ENCODE results near the gene SUGP2. TPM values are rescaled to one million over a fixed set of nuclear protein-coding genes. Genes with fewer than 3 reads are reported as not detected.

The SUGP2 gene
- total RNA-seq, 1 donor from 2014 or later, result 75.6 TPM

DNA sequence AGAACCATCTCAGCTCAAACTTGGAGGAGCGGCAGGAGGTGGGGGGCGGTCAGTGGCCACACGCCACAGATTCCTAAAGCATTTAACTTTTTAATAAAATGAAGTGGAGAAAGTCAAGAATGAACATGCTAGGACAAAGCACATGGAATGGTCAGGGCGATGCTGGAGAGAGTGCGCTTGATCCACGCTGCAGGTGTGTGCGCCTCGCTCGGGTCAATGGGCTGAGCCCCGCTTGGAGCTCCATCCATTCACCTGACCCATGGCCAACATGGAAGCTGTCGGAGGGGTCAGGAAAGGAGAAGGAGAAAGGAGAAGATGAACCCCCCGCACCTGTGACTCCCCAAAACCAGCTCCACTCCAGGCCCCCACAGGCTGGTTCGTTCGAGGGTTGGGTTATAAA is 41.8 kb downstream of the SUGP2 start:
- Histone ChIP-seq H3K4me1 (no peaks in the 10 kb centered on the region), H3K4me3 (no peak overlapping the region), H3K9me3 (no peaks in the 10 kb centered on the region), H3K27me3 (no peaks in the 10 kb centered on the region), H3K36me3 (peaks cover 40% of the 10 kb centered on the region), H3K27ac (no peak overlapping the region)
- intact Hi-C loops (cut with DNase I), result no loop called here
- TF ChIP-seq, protein P1, sequence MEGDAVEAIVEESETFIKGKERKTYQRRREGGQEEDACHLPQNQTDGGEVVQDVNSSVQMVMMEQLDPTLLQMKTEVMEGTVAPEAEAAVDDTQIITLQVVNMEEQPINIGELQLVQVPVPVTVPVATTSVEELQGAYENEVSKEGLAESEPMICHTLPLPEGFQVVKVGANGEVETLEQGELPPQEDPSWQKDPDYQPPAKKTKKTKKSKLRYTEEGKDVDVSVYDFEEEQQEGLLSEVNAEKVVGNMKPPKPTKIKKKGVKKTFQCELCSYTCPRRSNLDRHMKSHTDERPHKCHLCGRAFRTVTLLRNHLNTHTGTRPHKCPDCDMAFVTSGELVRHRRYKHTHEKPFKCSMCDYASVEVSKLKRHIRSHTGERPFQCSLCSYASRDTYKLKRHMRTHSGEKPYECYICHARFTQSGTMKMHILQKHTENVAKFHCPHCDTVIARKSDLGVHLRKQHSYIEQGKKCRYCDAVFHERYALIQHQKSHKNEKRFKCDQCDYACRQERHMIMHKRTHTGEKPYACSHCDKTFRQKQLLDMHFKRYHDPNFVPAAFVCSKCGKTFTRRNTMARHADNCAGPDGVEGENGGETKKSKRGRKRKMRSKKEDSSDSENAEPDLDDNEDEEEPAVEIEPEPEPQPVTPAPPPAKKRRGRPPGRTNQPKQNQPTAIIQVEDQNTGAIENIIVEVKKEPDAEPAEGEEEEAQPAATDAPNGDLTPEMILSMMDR (IDR thresholded peaks at IDR 0.05), result no peak
- DNase-seq (no peak), ATAC-seq (no peak)

DNA sequence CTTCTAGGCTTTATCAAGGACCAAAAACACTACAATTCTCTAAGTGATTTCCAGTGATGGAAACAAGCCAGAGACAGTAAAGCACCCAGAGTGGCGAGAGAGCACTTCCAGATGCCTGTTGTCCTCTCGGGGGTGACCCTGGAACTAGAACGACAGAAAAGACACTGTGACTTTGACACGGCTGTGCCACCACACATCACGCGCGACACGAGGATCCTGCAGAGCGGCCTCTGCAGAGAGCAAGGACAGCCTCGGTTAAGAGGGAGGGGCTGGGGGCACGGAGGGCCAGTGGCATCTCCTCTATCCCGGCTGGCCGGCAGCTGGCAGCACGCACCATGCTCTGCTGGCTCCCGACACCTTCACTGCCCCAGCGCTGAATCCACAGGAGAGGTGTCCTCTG is 42.3 kb downstream of the SUGP2 start:
- Histone ChIP-seq H3K9me3 (no peaks in the 10 kb centered on the region), H3K27me3 (no peaks in the 10 kb centered on the region), H3K27ac (no peak overlapping the region), H3K36me3 (peaks cover 36% of the 10 kb centered on the region), H3K4me1 (no peaks in the 10 kb centered on the region), H3K4me3 (no peak overlapping the region)
- DNase-seq (no peak), ATAC-seq (no peak)
- TF ChIP-seq, protein P1 (IDR thresholded peaks at IDR 0.05), result no peak
- intact Hi-C loops (cut with DNase I), result no loop called here

DNA sequence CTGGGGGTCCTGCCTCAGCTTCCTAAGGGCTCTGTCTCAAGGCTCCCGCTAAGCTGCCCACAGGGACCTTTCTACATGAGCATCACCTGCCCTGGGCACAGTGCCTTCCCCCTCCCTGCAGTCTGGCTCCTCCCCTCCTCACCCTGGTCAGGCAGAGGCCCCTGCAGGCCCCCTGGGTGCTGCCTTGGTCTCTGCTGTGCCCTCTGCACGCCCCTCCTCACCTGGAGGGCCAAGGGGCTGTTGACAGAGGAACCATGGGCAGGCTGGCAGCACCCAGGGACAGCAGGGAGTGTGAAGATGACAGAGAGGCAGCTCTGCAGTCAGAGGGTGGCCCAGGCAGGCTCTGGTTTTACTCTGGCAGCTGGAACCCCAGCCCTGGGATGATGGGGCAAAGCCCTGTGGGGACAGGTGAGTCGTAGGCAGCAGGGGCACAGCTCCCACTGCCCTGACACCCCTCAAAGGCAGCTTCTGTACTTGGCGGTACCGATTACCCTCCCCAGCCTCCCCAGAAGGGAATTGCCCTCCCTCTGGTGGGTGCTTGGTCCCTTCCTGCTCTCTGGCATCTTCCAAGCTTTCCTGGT is 43.1 kb downstream of the SUGP2 start:
- TF ChIP-seq, protein P1 (IDR thresholded peaks at IDR 0.05), result no peak
- no peak for DNase-seq
- no peak for ATAC-seq
- Histone ChIP-seq H3K9me3 (no peaks in the 10 kb centered on the region), H3K4me3 (no peak overlapping the region), H3K27ac (no peak overlapping the region), H3K36me3 (peaks cover 29% of the 10 kb centered on the region), H3K27me3 (no peaks in the 10 kb centered on the region), H3K4me1 (no peaks in the 10 kb centered on the region)
- intact Hi-C loops (cut with DNase I), result no loop called here

DNA sequence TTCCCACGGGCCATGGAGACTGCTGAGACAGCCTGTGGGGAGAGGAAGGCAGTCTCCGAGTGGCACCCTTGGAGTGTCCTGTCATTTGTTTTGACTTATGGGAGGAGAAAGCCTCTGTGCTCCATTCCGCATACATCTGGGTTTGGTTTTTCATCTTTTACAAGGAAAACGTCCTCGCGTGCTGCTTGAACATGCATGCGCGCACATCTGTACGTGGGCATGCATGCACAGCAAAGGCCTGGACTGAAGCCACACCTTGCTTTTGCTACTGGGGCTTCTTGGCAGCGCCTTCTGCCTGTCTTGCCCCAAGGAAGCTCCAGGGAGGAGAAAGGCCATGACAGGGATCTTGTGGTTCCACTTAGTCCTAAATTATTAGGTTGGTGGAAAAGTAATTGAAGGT is 44.0 kb downstream of the SUGP2 start:
- intact Hi-C loops (cut with DNase I), result no loop called here
- Histone ChIP-seq H3K27ac (no peak overlapping the region), H3K4me1 (no peaks in the 10 kb centered on the region), H3K9me3 (no peaks in the 10 kb centered on the region), H3K4me3 (no peak overlapping the region), H3K36me3 (peaks cover 20% of the 10 kb centered on the region), H3K27me3 (no peaks in the 10 kb centered on the region)
- ATAC-seq (no peak), DNase-seq (no peak)
- TF ChIP-seq, protein P1 (IDR thresholded peaks at IDR 0.05), result no peak

DNA sequence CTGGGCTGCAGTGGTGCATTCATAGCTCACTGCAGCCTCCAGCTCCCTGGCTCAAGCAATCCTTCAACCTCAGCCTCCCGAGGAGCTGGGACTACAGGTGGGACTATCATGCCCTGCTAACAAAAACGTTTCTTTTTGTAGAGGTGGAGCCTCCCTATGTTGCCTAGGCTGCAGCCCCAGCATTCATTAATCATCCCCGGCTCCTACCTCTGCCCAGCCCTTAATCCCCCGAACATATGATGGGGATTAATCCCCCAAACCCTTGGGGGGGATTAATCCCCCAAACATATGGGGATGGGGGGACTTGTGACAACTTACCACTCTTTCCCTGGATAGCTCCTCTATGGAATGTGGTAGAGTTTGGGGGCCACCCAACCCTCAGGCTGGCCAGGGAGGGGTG is 45.9 kb downstream of the SUGP2 start:
- H3K36me3 ChIP-seq, result peaks cover under 1% of the 10 kb centered on the region
- no peaks in the 10 kb centered on the region for H3K9me3 ChIP-seq
- H3K4me3 ChIP-seq, result no peak overlapping the region
- no peak for ATAC-seq
- TF ChIP-seq, protein P1 (IDR thresholded peaks at IDR 0.05), result no peak
- no peak for DNase-seq
- intact Hi-C loops (cut with DNase I), result no loop called here
- H3K27ac ChIP-seq, result no peak overlapping the region
- no peaks in the 10 kb centered on the region for H3K4me1 ChIP-seq
- no peaks in the 10 kb centered on the region for H3K27me3 ChIP-seq

DNA sequence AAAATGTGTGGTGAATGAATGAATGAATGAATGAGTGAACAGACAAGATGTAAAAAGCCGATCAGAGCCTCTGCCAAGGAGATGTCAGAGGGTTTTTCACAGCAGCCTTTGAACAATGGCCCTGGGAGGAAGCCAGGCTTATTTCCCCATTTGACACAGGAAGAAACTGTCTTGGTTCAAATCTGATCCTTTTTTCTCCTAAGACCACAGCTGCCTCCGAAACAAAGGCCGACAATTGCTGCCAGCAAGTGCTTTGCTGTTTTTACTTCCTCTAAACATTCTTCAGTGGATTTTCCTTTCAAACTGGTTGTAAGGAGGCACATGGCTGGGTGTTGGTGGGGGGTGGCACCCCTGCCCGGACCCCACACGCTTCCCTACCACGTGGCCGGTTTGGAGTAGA is 48.1 kb downstream of the SUGP2 start:
- H3K27ac ChIP-seq, result peak overlapping the region; percentile 2
- no peak for DNase-seq
- H3K4me1 ChIP-seq, result no peaks in the 10 kb centered on the region
- ATAC-seq, result peak; percentile 49
- TF ChIP-seq, protein P1 (IDR thresholded peaks at IDR 0.05), result no peak
- H3K4me3 ChIP-seq, result no peak overlapping the region
- intact Hi-C loops (cut with DNase I), result no loop called here
- no peaks in the 10 kb centered on the region for H3K36me3 ChIP-seq
- H3K9me3 ChIP-seq, result no peaks in the 10 kb centered on the region
- H3K27me3 ChIP-seq, result no peaks in the 10 kb centered on the region
